Pancreas (tissue), 10 donors: ENCODE data around the gene MYO1F. TPM values are rescaled to one million over a fixed set of nuclear protein-coding genes. Genes with fewer than 3 reads are reported as not detected.

Experiments
- ATAC-seq, 4 donors: fragments of 200-7000 bp; cut with Tn5 transposase; one replicate each; pipeline versions ENCODE4 v1.8.0 to v1.9.1; 2020; ENCODE audit warnings: mild to moderate bottlenecking in 4 of 4, moderate library complexity in 4 of 4
- DNase-seq, 6 donors: peaks; one replicate each; pipeline ENCODE4 v3.0.0-alpha.2; 2020
- FAIRE-seq: peaks from 2 replicates; lab custom pipeline; 2012; peaks lifted over from hg19 to GRCh38; lab: Jason Lieb, UNC
- H3K27ac ChIP-seq, 4 donors: fragments of 200-600 bp; sonication (generic); 1 replicate in 3 of 4; 2 replicates in 1 of 4; pipeline versions ENCODE4 v1.5.0 to v1.8.0; 2020
- H3K27me3 ChIP-seq, 4 donors: fragments of 200-600 bp; one replicate each; pipeline ENCODE4 v1.8.0; 2021
- H3K36me3 ChIP-seq, 3 donors: fragments of 200-600 bp; sonication (generic) in 1 of 3; one replicate each; pipeline versions ENCODE4 v1.5.0 to v1.8.0; 2020 to 2021
- H3K4me1 ChIP-seq, 3 donors: fragments of 200-600 bp; one replicate each; pipeline ENCODE4 v1.8.0; 2021
- H3K4me3 ChIP-seq, 4 donors: fragments of 200-600 bp; sonication (generic) in 2 of 4; one replicate each; pipeline versions ENCODE4 v1.5.0 to v1.8.0; 2020 to 2021
- H3K9me3 ChIP-seq, 4 donors: fragments of 200-600 bp; one replicate each; pipeline ENCODE4 v1.8.0; 2021
- WGBS, 2 donors: extraction: QIAGEN DNeasy Blood & Tissue Kit; methylation state at CpG; one replicate each; pipeline ENCODE4 v1.1.7; 2013; 5-methylcytosine and 5-hydroxymethylcytosine counted together
- intact Hi-C, 3 donors: fragments of 100-400 bp; cut with DNase I; formaldehyde crosslinking; loops; one replicate each; pipeline versions ENCODE4 v1.11.1 to v1.14.2; 2022
- polyA plus RNA-seq, 2 donors: library from polyadenylated mRNA; stranded (reverse); fragments of 200-250 nt; gene quantifications; one replicate each; pipeline ENCODE4 v1.2.3, GENCODE V29; 2013
- total RNA-seq, 6 donors: library from RNA; stranded (reverse); fragmentation: NEBNext Ultra II Directional in 4 of 6; extraction: Animal tissue kit (Norgen Biotek cat#: 25700) in 4 of 6; gene quantifications; one replicate each; pipeline versions ENCODE4 v1.2.1 to v1.2.4, GENCODE V29; 2021 to 2023
- TF ChIP-seq, protein P1 (sequence below), 4 donors: fragments of 200-600 bp; sonication (generic) in 3 of 4; IDR thresholded peaks; one replicate each; pipeline versions ENCODE4 v1.5.0 to v1.8.0; 2021; ENCODE audit warnings: antibody characterized with exemption in 4 of 4
- donor health status: healthy with polysubstance abuse.
- donor health status: DM: no; HTN: no; CAD: no; lungs with moderate emphysema.
- donor health status: DM: no; HTN: no; CAD: no.
- donor health status: control.
- donor health status: control.
- donor health status: Bipolar disorder and iron deficiency.
- donor health status: DM: yes; HTN: yes; CAD: no.
- donor health status: DM: no; HTN: no; CAD: no.
- donor health status: DM: no; HTN: no; CAD: no.
- donor health status: DM: yes; HTN: yes; CAD: no.

The MYO1F gene
- total and polyA plus RNA-seq, 8 donors, result 1.2 to 21.3 (median 4.8) TPM

DNA sequence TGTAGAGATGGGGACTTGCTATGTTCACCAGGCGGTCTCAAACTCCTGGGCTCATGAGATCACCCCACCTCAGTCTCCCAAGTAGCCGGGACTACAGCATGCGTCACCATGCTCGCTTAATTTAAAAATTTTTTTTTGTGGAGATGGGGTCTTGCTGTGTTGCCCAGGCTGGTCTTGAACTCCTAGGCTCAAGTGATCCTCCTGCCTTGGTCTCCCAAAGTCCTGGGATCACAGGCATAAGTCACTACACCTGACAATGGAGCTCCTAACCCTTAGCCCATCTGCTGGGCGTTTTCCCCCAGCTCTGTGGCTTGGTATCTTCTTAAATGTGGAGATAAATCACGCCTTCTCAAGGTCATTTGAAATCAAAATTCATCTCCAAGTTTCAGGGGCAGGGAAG lies 39.6 kb upstream of the MYO1F start:
- FAIRE-seq, result no peak
- TF ChIP-seq, protein P1, sequence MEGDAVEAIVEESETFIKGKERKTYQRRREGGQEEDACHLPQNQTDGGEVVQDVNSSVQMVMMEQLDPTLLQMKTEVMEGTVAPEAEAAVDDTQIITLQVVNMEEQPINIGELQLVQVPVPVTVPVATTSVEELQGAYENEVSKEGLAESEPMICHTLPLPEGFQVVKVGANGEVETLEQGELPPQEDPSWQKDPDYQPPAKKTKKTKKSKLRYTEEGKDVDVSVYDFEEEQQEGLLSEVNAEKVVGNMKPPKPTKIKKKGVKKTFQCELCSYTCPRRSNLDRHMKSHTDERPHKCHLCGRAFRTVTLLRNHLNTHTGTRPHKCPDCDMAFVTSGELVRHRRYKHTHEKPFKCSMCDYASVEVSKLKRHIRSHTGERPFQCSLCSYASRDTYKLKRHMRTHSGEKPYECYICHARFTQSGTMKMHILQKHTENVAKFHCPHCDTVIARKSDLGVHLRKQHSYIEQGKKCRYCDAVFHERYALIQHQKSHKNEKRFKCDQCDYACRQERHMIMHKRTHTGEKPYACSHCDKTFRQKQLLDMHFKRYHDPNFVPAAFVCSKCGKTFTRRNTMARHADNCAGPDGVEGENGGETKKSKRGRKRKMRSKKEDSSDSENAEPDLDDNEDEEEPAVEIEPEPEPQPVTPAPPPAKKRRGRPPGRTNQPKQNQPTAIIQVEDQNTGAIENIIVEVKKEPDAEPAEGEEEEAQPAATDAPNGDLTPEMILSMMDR (IDR thresholded peaks at IDR 0.05), result no peak
- intact Hi-C loops, result no loop called here
- Histone ChIP-seq H3K27me3 (no peaks in the 10 kb centered on the region), H3K9me3 (no peaks in the 10 kb centered on the region), H3K4me1 (no peaks in the 10 kb centered on the region), H3K36me3 (no peaks in the 10 kb centered on the region), H3K4me3 (no peak overlapping the region), H3K27ac (no peak overlapping the region)
- ATAC-seq, result no peak
- no peak for DNase-seq
- WGBS, 2 donors, result 54 to 67% methylated on average over 6 of the region's 6 CpGs

DNA sequence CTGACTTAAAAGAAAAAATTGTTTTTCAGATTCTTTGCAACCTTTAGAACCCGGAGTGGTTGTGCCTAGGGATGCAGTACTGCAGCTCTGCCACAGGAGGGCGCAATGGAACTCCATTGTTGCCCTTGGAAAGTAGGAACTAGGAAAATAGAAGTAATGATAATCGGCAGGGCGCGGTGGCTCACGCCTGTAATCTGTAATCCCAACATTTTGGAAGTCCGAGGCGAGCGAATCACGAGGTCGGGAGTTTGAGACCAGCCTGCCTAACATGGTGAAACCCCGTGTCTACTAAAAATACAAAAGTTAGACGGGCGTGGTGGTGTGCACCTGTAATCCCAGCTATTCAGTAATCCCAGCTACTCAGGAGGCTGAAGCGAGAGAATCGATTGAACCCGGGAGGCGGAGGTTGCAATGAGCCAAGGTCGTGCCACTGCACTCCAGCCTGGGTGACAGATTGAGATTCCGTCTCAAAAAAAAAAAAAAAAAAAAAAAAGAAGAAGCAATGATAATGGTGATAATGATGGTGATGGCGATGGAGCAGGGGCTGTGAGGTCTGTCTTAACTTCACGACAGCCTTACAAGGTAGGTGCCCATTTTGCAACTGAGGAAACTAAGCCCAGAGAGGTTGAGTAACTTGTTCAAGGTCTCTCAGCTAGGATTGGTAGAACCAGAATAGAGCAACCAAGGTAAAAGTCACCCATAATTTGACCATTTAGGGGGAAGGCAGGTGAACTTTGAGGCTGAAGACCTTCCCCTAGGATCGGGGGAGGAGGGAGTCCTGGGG lies 38.8 kb upstream of the MYO1F start:
- H3K4me1 ChIP-seq, result no peaks in the 10 kb centered on the region
- no peaks in the 10 kb centered on the region for H3K27me3 ChIP-seq
- no peaks in the 10 kb centered on the region for H3K36me3 ChIP-seq
- no peaks in the 10 kb centered on the region for H3K9me3 ChIP-seq
- no peak for FAIRE-seq
- TF ChIP-seq, protein P1 (IDR thresholded peaks at IDR 0.05), result peak; percentile 64 to 77 (median 73)
- 18 to 19% methylated on average over 23 of the region's 23 CpGs for WGBS, 2 donors
- ATAC-seq, result peak in 3 of 4 donors; percentile 44 to 74 (median 69)
- no peak overlapping the region for H3K4me3 ChIP-seq
- no peak overlapping the region for H3K27ac ChIP-seq
- intact Hi-C loops, result no loop called here
- DNase-seq, result peak in 4 of 6 donors; percentile 36 to 75 (median 58)

DNA sequence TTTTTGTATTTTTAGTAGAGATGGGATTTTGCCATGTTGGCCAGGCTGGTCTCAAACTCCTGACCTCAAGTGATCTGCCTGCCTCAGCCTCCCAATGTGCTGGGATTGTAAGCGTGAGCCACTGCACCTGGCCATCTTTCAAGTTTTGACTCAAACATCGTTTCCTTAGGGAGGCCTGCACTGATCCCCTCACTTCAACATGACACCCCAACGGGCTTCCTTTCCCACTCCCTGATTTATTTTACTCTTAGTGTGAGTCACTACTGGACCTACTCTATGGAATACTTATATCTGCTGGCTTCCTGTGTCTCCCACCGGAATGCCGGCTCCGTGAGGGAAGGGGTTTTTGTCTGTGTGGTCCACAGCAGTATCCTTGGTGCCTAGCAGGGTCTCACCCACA lies 37.8 kb upstream of the MYO1F start:
- intact Hi-C loops, result no loop called here
- TF ChIP-seq, protein P1 (IDR thresholded peaks at IDR 0.05), result no peak
- H3K9me3 ChIP-seq, result no peaks in the 10 kb centered on the region

DNA sequence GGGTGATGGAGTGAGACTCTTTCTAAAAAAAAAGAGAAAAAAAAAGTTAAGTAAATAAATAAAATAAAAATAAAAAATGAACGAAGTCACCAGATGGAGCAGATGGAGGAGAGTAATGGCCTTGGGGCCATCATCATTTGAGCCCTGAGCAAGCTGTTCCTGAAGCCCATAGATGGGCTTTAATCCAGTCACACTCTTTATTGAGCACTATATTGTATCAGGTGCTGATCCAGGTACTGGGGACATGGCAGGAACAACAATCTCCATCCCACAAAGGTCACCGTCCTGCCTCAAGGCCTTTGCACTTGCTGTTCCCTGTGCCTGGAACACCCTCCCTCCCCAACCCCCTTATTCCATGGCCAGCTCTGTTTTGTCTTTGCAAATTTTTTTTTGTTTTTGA lies 37.2 kb upstream of the MYO1F start:
- 54 to 72% methylated on average over 2 of the region's 2 CpGs for WGBS, 2 donors
- H3K4me3 ChIP-seq, result no peak overlapping the region
- H3K4me1 ChIP-seq, result no peaks in the 10 kb centered on the region
- H3K9me3 ChIP-seq, result no peaks in the 10 kb centered on the region
- no peaks in the 10 kb centered on the region for H3K27me3 ChIP-seq
- H3K27ac ChIP-seq, result no peak overlapping the region
- TF ChIP-seq, protein P1 (IDR thresholded peaks at IDR 0.05), result no peak
- ATAC-seq (no peak), FAIRE-seq (no peak), DNase-seq (no peak)
- intact Hi-C loops, result no loop called here
- H3K36me3 ChIP-seq, result no peaks in the 10 kb centered on the region

More for the DNA sequence above, 37.8 kb upstream of the MYO1F start:
- no peak overlapping the region for H3K4me3 ChIP-seq
- no peak overlapping the region for H3K27ac ChIP-seq
- ATAC-seq, result no peak
- no peak for FAIRE-seq
- 40 to 56% methylated on average over 6 of the region's 6 CpGs for WGBS, 2 donors
- no peak for DNase-seq
- no peaks in the 10 kb centered on the region for H3K36me3 ChIP-seq
- H3K4me1 ChIP-seq, result no peaks in the 10 kb centered on the region
- no peaks in the 10 kb centered on the region for H3K27me3 ChIP-seq

DNA sequence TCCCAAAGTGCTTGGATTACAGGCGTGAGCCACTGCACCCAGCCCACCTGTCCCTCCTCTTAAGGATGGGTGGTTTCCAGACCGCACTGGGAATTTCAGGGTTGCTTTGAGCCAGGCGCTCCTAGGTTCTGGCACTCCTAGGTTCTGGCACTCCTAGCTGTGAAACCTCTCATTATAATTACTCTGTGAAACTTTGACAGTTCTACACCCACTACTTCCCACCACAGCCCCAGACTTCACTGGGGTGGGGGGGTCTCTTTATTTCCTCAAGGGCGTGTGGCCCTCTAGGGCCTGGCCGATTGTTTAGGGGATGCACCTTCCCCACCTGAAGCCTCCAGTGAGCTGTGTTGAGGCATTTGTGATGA lies 35.5 kb upstream of the MYO1F start:
- Histone ChIP-seq H3K36me3 (no peaks in the 10 kb centered on the region), H3K27me3 (no peaks in the 10 kb centered on the region), H3K27ac (peak overlapping the region in 1 of 4 donors; percentile 58), H3K9me3 (no peaks in the 10 kb centered on the region), H3K4me3 (no peak overlapping the region), H3K4me1 (no peaks in the 10 kb centered on the region)
- intact Hi-C loops, result no loop called here
- TF ChIP-seq, protein P1 (IDR thresholded peaks at IDR 0.05), result no peak
- ATAC-seq, result no peak
- no peak for FAIRE-seq
- 31 to 42% methylated on average over 5 of the region's 5 CpGs for WGBS, 2 donors
- DNase-seq, result no peak
